Myocyte (in vitro differentiated cells): ENCODE measurements around the gene VMO1. TPM values are rescaled to one million over a fixed set of nuclear protein-coding genes. Genes with fewer than 3 reads are reported as not detected.

ENCODE experiments used
- DNase-seq: peaks from one replicate; pipeline ENCODE4 v3.0.0-alpha.2; 2012; ENCODE audit warnings: low read depth
- total RNA-seq: library from RNA; depleted of rRNA; stranded (reverse); fragments of >200 nt; gene quantifications from 2 replicates; pipeline ENCODE4 v1.2.3, GENCODE V29; 2014

The VMO1 gene
- total RNA-seq, 1 donor from 2014 or later: not detected

DNA sequence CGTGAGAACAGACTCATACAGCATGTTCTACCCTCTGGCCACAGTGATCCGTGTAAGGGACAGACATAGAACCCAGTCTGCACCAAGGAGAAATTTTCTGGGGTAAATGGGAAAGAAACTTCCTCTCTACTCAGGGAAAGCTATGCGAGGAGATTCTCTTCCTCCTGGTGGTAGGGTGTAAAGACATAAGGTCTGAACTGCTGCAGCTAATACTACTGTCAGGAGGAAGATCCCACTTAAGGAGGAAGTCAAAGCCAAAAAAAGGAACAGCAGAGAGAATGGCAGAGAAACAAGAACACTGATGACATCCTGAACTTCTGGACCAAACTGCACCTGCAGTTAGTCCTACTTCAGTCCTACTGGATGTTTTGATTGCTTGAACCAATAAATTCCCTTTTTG is 21.6 kb downstream of the VMO1 start:
- DNase-seq: no peak

DNA sequence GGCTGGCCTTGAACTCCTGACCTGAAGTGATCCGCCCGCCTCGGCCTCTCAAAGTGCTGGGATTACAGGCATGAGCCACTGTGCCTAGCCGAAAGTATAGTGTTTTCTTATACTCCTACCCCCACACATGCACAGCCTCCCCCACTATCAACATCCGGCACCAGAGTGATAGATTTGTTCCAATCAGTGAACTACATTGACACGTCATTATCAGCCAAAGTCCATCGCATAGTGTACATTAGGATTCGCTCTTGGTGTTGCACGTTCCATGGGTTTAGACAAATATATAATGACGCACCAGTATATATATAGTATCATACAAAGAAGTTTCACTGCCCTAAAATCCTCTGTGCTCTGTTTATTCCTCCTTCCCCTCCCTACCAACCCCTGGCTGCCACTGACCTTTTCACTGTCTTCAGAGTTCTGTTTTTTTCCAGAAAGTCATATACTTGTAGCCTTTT is 26.4 kb downstream of the VMO1 start:
- DNase-seq: no peak

DNA sequence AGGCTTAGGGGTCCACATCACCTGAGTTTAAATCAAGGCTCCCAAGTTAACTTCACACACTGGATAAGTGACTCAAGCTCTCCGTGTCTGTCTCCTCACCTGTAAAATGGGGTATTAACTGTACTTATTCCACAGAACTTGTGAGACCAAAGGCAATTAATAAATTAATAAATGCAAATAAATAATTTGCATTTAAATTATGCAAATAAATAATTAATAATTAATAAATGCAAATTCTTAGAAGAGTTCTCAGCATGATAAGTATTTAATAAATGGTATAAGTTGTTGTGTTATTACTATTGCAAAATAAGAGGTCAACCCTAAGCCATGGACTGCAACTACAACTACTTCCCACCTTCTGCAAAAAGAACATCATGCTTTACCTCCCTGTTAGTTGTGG is 32.8 kb downstream of the VMO1 start:
- no peak for DNase-seq

DNA sequence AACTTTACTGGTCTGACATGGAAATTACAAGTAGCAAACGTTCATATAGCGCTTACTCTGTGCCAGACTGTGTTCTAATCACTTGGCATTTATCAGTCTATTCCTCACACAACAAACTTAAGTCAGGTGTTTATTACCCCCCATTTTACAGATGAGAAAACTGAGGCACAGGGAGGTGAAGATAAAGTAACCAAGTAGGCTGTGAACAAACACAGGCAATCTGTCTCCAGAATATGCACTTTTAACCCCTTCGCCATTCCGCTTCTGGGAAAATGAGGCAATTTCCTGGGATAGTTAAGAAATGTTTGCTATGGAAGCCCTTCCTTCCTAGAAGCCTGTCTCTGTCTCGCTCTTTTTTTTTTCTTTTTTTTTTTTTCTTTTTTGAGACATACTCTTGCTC is 34.2 kb downstream of the VMO1 start:
- no peak for DNase-seq

DNA sequence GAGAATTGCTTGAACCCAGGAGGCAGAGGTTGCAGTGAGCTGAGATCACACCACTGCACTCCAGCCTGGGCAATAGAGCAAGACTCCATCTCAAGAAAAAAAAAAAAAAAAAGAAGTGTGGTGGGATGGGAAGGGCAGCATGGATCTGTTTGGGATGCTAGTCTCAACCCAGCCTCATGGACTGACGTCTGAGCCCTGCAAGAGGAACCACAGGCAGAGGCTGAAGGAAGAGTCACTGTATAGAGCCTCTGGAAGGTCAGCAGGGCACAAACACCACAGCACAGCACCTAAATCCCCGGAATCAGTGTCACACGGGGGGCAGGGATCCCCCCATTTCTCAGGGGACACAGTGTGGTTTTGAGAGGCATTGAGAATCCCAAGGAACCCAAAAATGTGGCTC is 35.6 kb downstream of the VMO1 start:
- no peak for DNase-seq

DNA sequence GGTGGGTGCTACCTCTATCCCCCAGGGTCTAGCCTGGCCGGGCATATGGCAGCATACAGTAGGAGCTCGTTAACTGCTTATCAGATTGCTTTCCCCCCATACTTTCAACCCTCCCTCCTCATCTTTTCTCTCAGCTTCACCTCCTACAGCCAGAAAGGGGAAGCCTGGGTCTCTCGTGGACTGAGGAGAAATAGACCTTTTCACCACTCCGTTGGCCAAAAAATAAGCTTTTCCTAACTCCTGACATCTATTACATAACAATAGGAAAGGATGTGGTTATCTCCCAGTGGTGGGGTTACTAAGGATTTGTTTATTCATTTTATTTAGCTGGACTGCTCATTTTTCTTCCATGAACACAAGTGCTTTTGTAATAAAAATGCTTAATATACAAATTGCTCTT is 37.5 kb downstream of the VMO1 start:
- no peak for DNase-seq

DNA sequence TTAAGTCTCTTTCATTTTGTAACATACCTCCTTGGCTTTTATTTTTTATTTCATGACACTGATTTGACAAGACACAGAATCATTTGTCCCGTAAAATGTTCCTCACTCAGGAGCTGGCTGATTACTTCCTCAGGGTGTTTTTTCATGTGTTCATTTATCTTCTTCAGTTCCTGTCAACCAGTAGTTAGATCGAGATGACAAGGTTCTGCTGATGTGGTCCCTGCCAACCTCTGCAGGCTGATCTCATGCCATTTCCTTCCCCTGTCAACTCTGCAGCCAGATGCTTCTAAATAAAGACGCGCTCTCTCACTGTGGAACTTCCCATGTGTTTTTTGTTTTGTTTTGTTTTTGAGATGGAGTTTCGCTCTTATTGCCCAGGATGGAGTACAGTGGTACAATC is 38.3 kb downstream of the VMO1 start:
- DNase-seq: no peak

DNA sequence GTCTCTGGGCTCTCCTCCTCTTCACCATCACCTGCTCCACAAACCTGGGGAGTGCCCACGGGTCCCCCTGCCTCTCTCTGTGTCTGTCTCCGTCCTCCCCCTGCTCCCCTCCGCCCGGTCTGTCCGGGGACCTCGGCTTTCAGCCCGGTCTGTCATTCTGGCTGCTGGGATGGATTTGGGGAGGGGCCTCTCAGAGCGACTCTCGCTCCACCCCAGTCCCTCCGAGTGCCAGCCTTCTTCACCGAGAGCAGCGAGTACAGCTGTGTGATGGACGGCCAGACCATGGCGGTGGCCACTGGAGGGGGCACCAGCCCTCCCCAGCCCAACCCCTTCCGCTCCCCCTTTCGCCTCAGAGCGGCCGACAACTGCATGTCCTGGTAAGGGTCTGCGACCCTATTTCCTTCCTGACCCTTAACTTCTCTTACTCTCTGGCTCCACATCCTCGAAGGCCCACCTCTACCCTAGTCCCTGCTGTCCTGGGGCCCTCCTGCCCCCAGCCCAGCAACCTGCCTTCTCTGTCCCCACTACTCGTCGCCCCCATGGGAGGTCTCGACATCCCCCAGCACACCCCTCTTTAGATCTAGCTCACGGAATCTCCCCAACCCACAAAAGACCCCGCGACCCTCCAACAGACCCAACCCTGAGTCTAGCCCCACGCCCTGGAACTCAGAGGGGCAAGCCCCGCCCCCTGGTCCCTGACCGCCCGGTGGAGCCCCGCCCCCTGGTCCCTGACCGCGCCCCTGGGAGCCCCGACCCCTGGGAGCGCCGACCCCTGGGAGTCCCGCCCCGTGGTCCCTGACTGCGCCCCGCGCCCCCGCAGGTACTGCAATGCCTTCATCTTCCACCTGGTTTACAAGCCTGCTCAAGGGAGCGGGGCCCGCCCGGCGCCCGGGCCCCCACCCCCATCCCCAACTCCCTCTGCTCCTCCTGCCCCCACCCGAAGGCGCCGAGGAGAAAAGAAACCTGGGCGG is 40.9 kb downstream of the VMO1 start:
- no peak for DNase-seq

DNA sequence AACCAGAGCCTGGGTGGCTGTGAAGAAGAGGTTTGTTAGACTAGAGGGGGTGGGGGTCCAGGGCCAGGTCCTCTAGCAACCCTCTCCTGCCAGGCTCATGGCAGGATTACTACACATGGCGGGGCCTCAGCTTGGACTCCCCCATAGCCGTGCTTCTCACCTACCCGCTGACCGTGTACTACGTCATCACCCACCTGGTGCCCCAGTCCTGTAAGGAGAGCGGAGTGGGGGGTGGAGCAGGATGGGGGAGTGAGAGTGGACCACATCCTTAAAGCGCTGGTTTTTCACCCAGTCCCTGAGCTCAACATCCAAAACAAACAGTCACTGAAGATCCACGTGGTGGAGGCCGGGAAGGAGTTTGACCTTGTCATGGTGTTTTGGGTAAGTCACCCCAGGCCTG is 42.3 kb downstream of the VMO1 start:
- DNase-seq: no peak

DNA sequence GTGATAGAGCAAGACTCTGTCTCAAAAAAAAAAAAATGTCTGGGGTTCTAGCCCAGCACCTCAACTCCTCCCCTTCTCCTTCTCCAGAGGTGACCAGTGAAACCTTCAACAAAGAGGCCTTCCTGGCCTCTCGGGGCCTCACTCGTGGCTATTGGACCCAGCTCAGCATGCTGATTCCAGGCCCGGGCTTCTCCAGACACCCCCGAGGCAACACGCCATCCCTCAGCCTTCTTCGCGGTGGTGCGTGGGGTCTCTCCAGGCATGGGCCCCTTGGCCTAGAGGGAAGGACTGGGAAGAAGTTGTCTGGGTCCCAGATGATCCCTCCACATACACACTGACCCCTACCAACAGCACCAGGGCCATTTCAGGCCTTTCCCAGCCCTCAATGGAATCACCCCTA is 42.9 kb downstream of the VMO1 start:
- no peak for DNase-seq

DNA sequence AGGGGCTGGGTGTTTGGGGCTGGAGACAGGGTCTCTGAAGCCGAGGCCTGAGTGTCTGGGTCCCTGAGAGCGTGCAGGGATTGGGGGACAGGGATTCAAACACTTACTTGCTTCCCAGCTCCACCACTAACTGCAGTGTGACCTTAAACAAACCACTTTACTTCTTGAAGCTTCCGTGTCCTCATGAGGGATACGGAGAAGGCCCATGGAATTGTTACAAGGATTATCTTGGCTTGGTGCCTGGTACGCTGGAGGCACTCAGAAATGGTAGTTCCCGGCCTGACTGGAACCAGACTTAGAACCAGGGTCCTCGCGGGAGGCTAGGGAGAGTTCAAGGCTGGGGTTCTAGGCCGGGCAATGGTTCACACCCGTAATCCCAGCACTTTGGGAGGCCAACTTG is 43.5 kb downstream of the VMO1 start:
- DNase-seq: no peak

DNA sequence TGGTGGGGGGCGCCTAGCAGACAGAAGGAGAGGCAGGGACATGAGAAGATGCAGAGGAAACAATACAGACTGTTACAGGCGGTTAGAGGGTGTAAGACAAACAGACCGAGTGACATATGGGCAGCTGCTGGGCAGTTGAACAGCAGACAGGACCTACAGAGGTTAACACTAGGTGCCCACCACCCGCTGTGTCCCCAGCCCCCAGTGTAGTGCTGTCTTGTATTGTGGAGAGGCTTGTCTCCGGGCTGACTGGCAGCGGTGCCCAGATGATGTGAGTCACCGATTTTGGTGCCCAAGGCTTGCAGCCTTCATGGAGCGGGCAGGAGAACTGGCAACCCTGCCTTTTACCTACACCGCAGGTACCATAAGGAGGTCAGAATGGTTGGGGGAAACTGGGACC is 44.0 kb downstream of the VMO1 start:
- no peak for DNase-seq

DNA sequence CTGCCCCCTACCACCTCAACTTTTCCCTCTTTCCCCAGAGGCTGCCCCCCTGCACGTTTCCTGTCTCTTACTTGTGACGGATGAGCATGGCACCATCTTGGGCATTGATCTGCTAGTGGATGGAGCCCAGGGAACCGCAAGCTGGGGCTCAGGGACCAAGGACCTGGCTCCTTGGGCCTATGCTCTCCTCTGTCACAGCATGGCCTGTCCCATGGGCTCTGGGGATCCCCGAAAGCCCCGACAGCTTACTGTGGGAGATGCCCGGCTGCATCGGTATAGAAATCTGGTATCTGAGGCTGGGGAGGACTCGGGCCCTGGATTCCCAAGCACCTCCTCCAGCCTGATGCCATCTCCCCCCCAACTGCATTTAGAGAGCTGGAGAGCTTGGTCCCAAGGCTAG is 44.6 kb downstream of the VMO1 start:
- no peak for DNase-seq

DNA sequence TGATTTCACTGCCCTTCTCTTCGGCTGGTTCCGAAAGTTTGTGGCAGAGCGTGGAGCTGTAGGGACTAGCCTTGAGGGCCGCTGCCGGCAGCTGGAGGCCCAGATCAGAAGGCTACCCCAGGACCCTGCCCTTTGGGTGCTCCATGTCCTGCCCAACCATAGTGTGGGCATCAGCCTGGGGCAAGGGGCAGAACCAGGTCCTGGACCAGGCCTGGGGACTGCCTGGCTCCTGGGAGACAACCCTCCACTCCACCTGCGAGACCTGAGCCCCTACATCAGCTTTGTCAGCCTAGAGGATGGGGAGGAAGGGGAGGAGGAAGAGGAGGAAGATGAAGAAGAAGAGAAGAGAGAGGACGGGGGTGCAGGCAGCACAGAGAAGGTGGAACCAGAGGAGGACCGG is 45.6 kb downstream of the VMO1 start:
- no peak for DNase-seq

DNA sequence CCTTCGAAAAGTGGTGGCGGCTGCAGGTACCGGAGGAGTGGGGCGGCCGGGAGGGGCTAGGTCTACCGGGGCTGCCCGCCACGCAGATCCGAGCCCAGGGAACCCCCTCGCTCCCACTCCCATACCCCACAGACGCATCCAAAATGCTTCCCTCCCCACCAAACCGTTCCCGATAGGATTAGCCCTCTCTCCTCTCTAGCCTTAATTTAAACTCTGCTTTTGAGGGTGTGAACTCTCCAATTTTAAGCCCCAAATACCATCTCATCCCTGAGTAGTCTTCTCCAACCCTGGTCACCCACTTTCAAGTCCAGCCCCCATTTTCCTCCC is 46.2 kb downstream of the VMO1 start:
- DNase-seq: no peak

DNA sequence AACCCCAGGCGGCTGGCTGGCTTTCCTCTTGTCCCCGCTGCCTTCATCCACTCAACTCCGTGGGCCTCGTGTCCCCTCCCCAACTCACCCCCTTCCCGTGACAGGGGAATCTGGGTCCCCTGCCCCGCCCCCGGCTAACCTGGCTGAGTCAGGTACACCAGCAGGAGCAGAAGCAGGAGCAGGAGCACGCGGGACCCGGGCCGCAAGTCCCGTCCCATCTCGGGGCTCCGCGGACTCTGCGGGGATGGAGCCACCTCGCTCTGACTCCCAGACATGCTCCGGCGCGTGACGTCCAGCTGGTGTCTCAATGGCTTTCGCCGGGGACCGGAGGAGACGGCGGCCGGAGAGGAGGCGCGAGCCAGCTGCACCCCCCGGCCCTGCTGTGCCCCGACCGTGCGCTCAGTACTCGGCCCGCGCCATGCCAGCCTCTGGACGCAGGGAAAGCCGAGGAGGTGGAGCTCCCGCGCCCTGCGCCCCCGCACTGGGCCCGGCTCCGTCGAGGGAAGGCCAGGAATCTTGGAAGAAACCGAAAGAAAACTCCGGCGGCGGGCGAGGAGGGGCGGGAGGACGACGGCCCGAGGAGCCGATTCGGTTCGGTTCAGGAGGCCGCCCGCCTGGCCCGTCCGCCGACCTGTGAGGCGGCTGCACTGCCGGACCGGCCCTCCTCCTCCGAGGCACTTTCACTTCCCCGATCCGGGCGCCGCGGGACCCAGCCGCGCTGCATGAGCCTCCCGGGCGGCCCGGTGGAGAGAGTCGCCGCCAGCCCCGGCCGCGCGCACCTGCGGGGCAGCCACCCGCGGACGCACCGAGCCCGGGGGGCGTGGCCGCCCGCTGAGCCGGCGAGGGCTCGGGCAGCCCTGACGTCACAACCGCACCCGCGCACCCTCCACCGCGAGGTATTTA is 46.8 kb downstream of the VMO1 start, which contains the start of the genes CXCL16 and ZMYND15:
Gene CXCL16, minus strand, starts transcription at position 807 of the 903 bp plus-strand sequence. Its CDS starts 589 bp downstream, at position 218.
Gene ZMYND15, plus strand, starts transcription at position 712 of the 903 bp plus-strand sequence. CDS start 716 bp downstream, outside the sequence.
- DNase-seq: peak; percentile 17

DNA sequence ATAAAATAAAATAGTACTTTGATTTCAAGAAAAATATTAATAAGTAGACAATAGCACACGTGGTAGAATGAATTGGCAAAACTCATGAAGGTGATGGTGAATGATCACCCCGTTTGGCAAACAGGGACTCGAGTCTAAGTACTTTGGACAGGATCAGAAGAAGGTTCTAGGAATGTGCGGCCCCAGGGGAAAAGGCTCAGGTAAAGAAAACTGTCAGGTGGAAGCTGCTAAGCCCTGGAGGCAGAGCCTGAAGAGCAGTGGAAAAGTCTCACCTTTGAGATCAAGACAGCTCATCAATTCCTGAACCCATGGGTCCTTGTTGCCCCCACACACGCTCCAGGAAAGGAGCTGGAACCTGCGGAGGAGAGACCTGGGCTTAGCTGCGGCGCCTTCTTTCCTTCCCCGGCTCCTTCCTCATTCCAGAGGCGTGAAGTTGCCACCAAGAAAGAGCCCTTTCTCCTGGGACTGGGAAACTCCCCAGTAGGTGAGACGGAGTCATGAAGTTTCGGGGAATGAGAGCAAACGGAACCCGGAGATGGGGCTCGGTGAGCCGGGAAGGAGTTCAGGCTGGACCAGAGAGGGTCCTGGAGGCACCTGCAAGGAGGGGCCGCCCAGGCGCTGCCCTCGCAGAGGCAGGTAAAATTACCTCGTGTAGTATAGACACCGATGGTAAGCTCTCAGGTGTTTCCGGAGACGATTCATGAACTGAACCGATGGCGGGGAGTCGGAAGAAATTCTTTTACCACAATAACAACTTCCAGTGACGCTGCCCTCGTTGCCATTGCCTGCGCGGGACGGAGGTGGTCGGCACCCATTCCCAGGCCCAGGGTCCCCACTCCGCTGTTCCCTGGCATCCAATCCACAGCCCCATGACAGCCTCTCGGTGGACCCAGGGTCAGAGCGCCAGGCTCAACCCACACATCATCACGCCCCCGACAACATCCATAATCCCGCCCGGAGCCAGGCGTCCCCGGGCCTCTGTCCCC is 47.7 kb downstream of the VMO1 start:
- no peak for DNase-seq

DNA sequence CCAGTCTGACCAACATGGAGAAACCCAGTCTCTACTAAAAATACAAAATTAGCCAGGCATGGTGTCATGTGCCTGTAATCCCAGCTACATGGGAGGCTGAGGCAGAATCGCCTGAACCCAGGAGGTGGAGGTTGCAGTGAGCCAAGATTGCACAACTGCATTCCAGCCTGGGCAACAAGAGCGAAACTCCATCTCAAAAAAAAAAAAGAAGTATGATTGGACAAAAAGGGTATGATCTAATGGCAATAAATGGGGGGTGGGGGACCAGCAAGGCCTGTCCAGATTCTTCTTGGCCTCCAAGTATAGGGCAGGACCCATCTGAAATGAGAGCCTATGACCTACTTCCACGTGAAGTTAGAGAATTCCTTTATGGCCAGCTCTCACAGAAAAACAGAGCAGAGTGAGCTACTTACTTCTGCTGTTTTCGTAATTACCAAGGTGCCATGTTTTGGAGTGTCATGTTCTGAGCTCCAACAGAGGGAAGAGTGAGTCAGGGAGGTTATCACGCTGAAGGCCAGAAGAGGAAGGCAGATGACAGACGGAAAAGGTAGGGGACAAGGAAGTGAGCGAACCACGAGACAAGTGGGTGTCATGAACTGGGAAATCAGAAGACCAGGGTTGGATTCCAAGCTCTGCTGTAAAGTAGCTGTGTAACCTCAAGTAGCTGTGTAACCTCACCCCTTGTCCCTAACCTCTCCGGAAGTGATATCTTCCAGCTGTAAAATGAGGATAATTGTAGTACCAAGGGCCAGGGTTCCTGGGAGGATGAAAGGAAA is 50.1 kb downstream of the VMO1 start:
- no peak for DNase-seq
